RWPE1 (cell line): ENCODE results near the gene MYO1B.

Experiments used
- CTCF ChIA-PET: fragments of 350-600 bp; sonication (Branson Sonifier 250); formaldehyde crosslinking; extraction: SDS; loops from one replicate; lab custom pipeline; 2021; lab: Yijun Ruan, JAX
- POLR2A ChIA-PET: fragments of 400-600 bp; formaldehyde crosslinking; extraction: SDS; loops from one replicate; lab custom pipeline; 2020; ENCODE audit warnings: antibody characterized with exemption; ENCODE audit not compliant: low non-redundant PET; lab: Yijun Ruan, JAX
- DNase-seq: peaks from one replicate; pipeline ENCODE4 v3.0.0; 2012; ENCODE audit warnings: low spot score
- H3K27ac ChIP-seq: fragments of 450-650 bp; 2 replicates; pipeline ENCODE4 v1.5.1; 2017
- TF ChIP-seq, protein P1 (sequence below): fragments of 450-650 bp; conservative IDR thresholded peaks from 2 replicates; pipeline ENCODE4 v1.5.1; 2017; ENCODE audit warnings: low read depth, mild to moderate bottlenecking

The MYO1B gene

GRCh38 chr2:191329841-191330240 lies 84.6 kb downstream of the MYO1B start:
- CTCF ChIA-PET = no interaction called here
- POLR2A ChIA-PET = no interaction called here
- no peak for DNase-seq
- TF ChIP-seq, protein P1, sequence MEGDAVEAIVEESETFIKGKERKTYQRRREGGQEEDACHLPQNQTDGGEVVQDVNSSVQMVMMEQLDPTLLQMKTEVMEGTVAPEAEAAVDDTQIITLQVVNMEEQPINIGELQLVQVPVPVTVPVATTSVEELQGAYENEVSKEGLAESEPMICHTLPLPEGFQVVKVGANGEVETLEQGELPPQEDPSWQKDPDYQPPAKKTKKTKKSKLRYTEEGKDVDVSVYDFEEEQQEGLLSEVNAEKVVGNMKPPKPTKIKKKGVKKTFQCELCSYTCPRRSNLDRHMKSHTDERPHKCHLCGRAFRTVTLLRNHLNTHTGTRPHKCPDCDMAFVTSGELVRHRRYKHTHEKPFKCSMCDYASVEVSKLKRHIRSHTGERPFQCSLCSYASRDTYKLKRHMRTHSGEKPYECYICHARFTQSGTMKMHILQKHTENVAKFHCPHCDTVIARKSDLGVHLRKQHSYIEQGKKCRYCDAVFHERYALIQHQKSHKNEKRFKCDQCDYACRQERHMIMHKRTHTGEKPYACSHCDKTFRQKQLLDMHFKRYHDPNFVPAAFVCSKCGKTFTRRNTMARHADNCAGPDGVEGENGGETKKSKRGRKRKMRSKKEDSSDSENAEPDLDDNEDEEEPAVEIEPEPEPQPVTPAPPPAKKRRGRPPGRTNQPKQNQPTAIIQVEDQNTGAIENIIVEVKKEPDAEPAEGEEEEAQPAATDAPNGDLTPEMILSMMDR = no peak
- no peak overlapping the region for H3K27ac ChIP-seq

DNA sequence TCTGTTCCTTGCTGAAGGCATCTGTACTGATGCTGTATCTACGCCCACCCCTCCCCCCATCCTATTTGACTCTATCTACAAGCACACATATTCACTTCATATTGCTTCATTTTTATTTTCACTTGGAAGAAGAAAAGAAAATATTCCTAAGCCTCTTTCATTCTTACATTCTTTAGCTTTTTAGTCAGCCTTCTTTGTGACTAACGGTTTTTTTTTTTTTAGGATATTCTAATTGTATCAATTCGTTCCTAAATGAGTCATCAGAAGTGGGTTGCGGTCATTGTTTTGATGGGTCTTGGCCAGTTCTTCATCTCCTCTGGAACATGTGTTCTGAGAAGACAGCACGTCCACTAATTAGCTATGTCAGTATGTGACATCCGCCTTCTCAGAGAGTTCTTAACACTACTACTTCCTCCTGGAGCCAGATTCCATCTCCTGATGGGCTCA lies 88.7 kb downstream of the MYO1B start:
- TF ChIP-seq, protein P1 = no peak
- DNase-seq = peak; percentile 15
- ChIA-PET POLR2A (no interaction called here), CTCF (interaction anchor here (0.6 to 1.0 kb wide), 2 partner anchors 106 to 282 kb away, joined by 3 read pairs; no protein-coding TSS in a partner anchor)
- no peak overlapping the region for H3K27ac ChIP-seq

DNA sequence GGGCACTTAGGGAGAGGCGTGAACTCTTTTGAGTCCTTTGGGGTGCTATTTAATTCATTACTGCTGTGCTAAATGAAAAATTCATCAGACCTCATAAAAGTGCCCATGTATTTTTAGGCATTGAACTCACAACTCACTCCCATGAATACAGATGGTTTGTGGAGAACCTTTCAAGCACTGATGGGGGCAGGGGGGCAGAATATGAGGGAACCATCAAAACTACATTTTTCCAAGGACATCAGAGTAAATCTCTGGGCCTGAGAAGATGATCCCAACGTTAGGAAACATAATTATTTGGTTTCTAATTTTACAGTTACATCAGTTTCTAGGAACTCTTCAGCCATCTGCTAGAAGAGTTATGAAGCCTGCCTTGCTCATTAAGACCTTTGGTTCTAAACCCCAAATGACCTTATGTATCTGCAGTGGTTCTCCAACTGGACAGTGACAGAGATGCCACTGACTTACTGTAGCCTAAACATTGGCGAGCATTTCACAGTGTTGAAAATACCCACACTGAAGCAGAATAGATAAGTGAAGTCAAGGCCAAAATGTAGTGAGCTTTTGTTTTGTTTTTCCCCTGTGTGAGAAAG lies 90.8 kb downstream of the MYO1B start:
- ChIA-PET POLR2A (no interaction called here), CTCF (interaction anchor here (0.5 to 1.1 kb wide), 3 partner anchors 12 to 33 kb away, joined by 3 to 4 read pairs (median 3); no protein-coding TSS in a partner anchor)
- H3K27ac ChIP-seq = no peak overlapping the region
- TF ChIP-seq, protein P1 = no peak
- DNase-seq = no peak

DNA sequence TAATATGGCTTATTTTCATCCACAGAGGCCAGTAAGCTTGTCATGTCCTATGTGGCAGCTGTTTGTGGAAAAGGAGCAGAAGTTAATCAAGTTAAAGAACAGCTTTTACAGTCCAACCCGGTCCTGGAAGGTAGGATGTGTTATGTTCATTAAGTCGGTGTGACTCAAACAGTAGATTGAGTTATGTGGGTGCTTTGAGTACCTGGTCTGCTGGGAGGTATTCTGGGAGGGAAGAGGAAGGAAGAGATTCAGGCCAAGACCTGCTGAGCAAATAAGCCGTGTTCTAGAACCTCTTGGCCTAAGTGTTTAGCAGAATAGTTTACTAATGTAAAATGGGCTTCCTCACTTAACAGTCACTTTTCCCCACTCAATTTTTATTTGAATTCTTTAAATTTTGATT lies 96.2 kb downstream of the MYO1B start:
- H3K27ac ChIP-seq = no peak overlapping the region
- POLR2A ChIA-PET = no interaction called here
- TF ChIP-seq, protein P1 = no peak
- CTCF ChIA-PET = interaction anchor here (0.5 kb wide), 1 partner anchor 289 kb away, joined by 4 read pairs; no protein-coding TSS in a partner anchor
- DNase-seq = no peak

DNA sequence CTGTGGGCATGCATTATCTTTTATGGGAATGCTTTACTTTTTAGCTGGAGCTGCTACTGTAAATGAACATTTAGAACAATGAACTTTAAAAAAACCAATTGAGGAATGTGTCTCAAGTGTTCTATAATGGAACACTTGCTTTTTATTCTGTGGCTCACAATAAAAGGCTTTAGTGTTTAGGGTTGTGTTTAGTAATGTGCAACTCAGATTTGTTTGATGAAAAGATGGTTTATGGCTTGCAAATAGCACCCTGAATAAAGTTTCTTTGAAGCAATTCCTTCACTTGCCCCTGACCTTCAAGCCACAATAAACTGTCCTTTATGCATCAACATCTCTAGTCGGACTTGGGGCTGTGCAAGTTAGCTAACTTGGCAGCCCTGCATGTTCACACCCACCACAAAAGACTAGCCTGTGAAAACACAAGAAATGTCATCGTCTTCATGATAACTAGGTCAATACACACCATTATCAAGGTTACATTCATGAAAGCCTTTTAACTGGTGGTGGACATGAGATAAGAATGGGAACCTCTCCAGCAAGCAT lies 98.7 kb downstream of the MYO1B start:
- POLR2A ChIA-PET = no interaction called here
- no peak for DNase-seq
- no peak overlapping the region for H3K27ac ChIP-seq
- TF ChIP-seq, protein P1 = no peak
- CTCF ChIA-PET = no interaction called here

DNA sequence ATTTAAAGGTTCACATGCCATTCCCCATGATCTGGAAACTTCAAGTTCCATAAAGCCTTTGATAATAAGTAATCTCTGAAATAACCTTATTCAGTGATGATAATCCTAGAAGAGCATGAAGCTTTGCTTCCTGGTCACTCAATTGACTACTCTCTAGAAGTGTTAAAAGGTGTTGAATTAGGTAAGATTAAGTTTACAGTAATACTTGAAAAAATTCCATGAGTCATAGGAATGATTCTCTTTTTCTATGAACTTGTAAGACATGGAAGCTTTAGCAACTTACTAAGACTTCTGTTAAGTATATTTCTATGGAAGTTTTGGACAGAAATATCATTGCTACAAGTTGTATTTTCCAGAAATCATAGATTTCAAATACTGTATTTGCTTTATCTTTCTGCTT lies 100.6 kb downstream of the MYO1B start:
- TF ChIP-seq, protein P1 = no peak
- POLR2A ChIA-PET = no interaction called here
- peak; percentile 44 for DNase-seq
- H3K27ac ChIP-seq = no peak overlapping the region
- CTCF ChIA-PET = interaction anchor here (0.6 kb wide), 1 partner anchor 499 kb away, joined by 3 read pairs; no protein-coding TSS in a partner anchor
